Left ventricle myocardium inferior (tissue), 1 donor: ENCODE results near the gene TACC3. TPM values are rescaled to one million over a fixed set of nuclear protein-coding genes. Genes with fewer than 3 reads are reported as not detected.

ENCODE experiments used
- DNase-seq: peaks from one replicate; pipeline ENCODE4 v3.0.0-alpha.2; 2020
- H3K27ac ChIP-seq: fragments of 200-600 bp; replicated peaks from 2 replicates; pipeline ENCODE4 v1.8.0; 2021
- H3K27me3 ChIP-seq: fragments of 200-600 bp; 2 replicates; pipeline ENCODE4 v1.8.0; 2021; ENCODE audit warnings: low read depth
- H3K36me3 ChIP-seq: fragments of 200-600 bp; 2 replicates; pipeline ENCODE4 v1.8.0; 2021
- H3K4me1 ChIP-seq: fragments of 200-600 bp; 2 replicates; pipeline ENCODE4 v1.8.0; 2021
- H3K4me3 ChIP-seq: fragments of 200-600 bp; 2 replicates; pipeline ENCODE4 v1.8.0; 2021; ENCODE audit warnings: mild to moderate bottlenecking, moderate library complexity
- H3K9me3 ChIP-seq: fragments of 200-600 bp; replicated peaks from 2 replicates; pipeline ENCODE4 v1.8.0; 2021
- CTCF ChIP-seq: fragments of 200-600 bp; IDR thresholded peaks from 2 replicates; pipeline ENCODE4 v1.8.0; 2021; ENCODE audit warnings: antibody characterized with exemption, mild to moderate bottlenecking, borderline replicate concordance
- intact Hi-C: fragments of 100-400 bp; cut with micrococcal nuclease; formaldehyde crosslinking; loops from one replicate; pipeline ENCODE4 v1.11.0; 2022
- total RNA-seq: library from RNA; stranded (reverse); fragmentation: NEBNext Ultra II Directional; extraction: Animal tissue kit (Norgen Biotek cat#: 25700); gene quantifications from one replicate; pipeline ENCODE4 v1.2.1, GENCODE V29; 2021
- donor health status: DM: no; HTN: yes; CAD: no; lungs with severe emphysema.

TACC3 gene
- total RNA-seq, 1 donor from 2014 or later = 5.8 TPM

GRCh38 chr4:1768367-1769034 is 47.2 kb downstream of the TACC3 start:
- intact Hi-C loops = no loop called here
- no peaks in the 10 kb centered on the region for H3K9me3 ChIP-seq
- H3K4me1 ChIP-seq = peaks cover 16% of the 10 kb centered on the region
- H3K27me3 ChIP-seq = peaks cover 39% of the 10 kb centered on the region
- no peak overlapping the region for H3K27ac ChIP-seq
- no peak for TF ChIP-seq CTCF
- H3K36me3 ChIP-seq = no peaks in the 10 kb centered on the region
- no peak overlapping the region for H3K4me3 ChIP-seq
- DNase-seq = no peak

- Histone ChIP-seq H3K27me3 (peaks cover 39% of the 10 kb centered on the region), H3K9me3 (no peaks in the 10 kb centered on the region), H3K4me3 (no peak overlapping the region), H3K36me3 (no peaks in the 10 kb centered on the region), H3K27ac (no peak overlapping the region), H3K4me1 (peaks cover 10% of the 10 kb centered on the region)
- no peak for DNase-seq
- intact Hi-C loops = no loop called here
- TF ChIP-seq CTCF = no peak
Observed at GRCh38 chr4:1769692-1770091, 48.4 kb downstream of the TACC3 start.

GRCh38 chr4:1770245-1770644 is 48.9 kb downstream of the TACC3 start:
- no peaks in the 10 kb centered on the region for H3K36me3 ChIP-seq
- no peak overlapping the region for H3K27ac ChIP-seq
- no peaks in the 10 kb centered on the region for H3K9me3 ChIP-seq
- no peak overlapping the region for H3K4me3 ChIP-seq
- TF ChIP-seq CTCF = no peak
- no peak for DNase-seq
- peaks cover 10% of the 10 kb centered on the region for H3K4me1 ChIP-seq
- H3K27me3 ChIP-seq = peaks cover 39% of the 10 kb centered on the region
- intact Hi-C loops = no loop called here

GRCh38 chr4:1770791-1771231 is 49.5 kb downstream of the TACC3 start:
- intact Hi-C loops = no loop called here
- Histone ChIP-seq H3K9me3 (no peaks in the 10 kb centered on the region), H3K4me3 (no peak overlapping the region), H3K36me3 (no peaks in the 10 kb centered on the region), H3K27me3 (peaks cover 39% of the 10 kb centered on the region), H3K27ac (no peak overlapping the region), H3K4me1 (peaks cover 10% of the 10 kb centered on the region)
- no peak for TF ChIP-seq CTCF
- no peak for DNase-seq

GRCh38 chr4:1771555-1772305 is 50.4 kb downstream of the TACC3 start:
- H3K27ac ChIP-seq = no peak overlapping the region
- no peaks in the 10 kb centered on the region for H3K36me3 ChIP-seq
- H3K4me3 ChIP-seq = no peak overlapping the region
- H3K27me3 ChIP-seq = peaks cover 34% of the 10 kb centered on the region
- intact Hi-C loops = no loop called here
- peaks cover 4% of the 10 kb centered on the region for H3K4me1 ChIP-seq
- H3K9me3 ChIP-seq = no peaks in the 10 kb centered on the region
- TF ChIP-seq CTCF = no peak
- DNase-seq = no peak
